GM21360 (cell line): ENCODE measurements around the gene POLR1A.

Experiments
- ATAC-seq: cut with Tn5 transposase; IDR thresholded peaks from one replicate; pipeline ENCODE4 v1.9.1; 2021; ENCODE audit warnings: mild to moderate bottlenecking, moderate library complexity; ENCODE audit not compliant: unreplicated experiment

The POLR1A gene

DNA sequence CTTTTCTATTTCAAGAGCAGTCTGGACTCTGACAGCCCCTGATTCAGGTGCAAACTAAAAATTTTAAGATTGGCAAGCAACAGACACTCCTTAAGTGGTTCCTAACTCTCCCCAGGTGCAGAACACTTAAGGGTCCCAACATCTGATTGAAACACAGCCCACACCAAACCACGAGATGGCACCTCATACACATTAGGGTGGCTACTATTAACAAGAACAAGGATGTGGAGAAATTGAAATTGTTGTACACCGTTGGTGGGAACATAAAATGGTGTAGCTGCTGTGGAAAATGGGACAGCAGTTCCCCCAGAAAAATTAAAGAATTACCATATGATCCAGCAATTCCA, 82.3 kb downstream of the POLR1A start:
- ATAC-seq, result no peak

DNA sequence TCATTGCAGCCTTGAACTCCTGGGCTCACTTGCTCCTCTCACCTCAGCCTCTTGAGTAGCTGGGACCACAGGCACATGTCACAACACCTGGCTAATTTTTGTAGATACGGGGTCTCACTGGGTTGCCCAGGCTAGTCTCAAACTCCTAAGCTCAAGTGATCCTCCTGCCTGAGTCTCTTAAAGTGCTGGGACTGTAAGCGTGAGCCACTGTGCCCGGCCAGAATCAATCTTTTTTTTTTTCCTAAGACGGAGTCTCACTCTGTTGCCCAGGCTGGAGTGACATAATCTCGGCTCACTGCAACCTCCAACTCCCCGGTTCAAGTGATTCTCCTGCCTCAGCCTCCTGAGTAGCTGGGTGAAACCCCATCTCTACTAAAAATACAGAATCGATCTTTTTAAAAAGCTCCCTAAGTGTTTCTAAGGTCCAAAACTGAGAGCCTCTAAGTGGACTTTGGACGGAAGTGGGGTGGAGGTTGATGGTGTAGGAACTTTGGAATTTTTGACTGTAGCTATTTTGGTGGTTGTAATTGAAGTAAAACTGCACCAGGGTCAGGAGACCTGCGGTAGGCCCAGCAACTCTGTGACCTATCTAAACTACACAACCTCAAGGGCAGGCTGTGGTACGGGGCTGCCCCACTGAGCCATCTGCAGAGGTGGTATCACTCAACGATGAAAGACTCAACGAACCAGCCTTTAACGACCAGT, 82.9 kb downstream of the POLR1A start:
- ATAC-seq, result no peak

DNA sequence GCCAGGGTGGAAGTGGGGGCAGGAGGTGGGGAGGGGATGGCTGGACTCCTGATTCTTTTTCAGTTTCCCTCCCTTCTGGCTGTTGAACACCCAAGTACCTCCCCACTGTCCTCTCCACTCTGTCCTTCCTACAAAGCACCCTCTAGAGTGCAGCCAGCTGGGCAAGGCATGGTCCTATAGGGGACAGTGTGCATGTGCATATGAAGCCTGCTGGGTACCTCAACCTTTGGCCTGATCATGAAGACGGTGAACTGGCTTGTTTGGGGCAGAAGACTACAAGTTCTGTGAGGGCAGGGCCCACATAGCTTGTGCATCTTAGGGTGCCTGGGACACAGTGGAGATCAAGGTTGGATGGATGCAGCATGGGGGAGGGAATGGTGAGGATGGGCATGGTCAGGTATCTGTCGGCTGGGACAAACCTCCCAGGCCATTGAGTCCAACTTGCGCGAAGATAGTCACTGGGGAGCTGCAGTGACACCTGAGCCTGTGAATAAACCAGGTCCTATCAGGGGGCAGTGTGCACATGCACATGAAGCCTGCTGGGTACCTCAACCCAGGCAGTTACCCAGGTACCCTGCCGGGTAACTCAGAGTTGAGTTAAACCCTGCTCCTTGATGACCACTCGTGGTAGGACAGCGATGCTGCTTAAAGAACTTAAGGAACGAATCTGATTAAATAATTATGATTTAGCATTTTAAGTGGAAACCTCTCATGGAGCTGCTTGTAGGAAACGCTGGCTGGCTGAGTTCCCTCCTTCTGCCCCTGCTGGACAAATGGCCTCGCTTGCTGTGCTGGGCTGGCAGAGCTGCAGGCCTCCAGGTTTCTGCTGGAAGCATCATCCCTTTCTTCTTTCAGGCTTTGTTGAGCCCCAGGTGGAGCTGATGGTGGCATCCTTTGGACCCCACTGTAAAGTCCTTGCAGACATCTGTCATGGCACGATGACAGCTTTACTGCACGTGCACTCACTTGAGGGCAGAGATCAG, 84.0 kb downstream of the POLR1A start:
- ATAC-seq, result no peak

DNA sequence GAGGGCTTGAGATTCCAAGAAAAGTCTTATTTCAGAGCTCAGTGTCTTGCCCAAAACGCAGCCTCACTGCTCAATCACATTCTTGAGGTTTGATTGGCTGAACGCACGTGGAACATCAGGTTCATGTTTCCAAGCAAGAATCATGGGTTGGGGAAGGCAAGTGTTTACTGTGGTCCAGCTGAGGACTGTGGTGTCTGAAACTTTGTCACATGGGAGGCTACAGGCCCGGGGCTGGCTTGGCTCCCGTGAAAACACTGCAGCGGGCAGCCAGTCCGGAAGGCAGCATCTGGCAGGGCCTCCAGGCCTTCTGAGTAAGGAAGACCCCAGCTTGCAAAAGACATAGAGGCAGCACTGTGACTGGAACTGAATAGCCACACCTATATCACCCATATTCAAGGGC, 84.7 kb downstream of the POLR1A start:
- ATAC-seq, result no peak

DNA sequence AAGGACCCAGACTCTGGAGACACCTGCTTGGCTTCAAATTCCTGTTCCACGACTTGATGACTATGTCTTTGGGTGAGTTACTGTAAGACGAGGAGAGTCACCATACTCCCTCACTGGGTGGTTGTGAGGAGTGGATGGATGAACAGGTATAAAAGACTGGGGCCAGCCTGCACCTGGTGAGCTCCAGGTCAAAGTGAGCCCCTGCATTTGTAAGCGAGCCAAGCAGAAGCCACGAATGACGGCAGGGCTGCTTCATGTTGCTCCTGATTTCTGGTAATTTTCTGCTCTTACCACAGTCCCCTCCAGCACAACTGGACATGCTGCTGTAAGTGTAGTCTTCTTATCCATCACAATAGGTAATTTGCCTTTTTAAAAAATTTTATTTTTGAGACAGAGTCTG, 86.6 kb downstream of the POLR1A start:
- no peak for ATAC-seq

DNA sequence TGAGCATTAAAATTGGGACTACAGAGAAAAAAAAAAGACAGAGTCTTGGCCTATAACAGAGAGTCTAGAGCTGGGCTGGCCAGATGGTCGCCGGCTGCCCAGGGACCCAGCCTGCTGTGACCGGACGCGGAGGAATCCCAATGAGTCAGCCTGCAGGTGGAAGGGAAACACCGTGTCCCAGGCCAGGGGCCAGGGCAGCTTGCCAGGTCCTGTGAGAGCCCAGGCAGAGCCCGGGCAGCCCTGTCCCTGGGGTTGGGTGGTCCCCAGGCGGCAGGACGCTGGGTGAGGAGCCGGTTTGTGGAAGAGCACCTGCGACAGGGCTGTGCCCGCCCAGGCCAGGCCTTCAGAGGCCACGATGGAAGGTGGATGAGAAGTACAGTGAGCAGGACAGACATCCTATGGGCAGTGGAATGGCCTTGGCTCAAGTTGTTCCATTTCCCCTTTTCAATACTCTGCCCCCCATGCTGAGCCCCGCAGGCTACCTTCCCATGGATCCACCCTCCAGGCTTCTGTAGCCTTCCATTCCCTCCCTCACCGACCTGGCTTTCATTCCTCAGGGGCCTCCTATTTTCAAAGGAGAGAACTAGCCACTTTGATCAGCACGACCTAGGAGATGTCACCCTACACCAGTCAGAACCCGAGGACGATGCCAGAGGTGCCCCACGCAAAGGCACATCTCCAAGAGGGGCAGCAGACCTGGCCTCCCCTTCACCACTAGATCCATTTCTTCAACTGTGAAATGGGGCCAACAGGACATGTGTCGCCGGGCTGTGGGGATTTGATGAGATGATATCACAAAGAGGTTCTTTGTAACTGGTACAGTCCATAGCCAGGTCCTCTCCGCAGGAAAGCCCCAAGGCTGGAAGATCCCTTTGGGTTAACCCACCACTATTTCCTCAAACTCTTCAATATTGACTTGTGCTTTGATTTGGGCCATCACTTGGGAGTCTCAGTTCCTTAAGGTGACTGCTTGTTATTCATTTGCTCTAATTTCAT, 87.5 kb downstream of the POLR1A start:
- ATAC-seq, result no peak

DNA sequence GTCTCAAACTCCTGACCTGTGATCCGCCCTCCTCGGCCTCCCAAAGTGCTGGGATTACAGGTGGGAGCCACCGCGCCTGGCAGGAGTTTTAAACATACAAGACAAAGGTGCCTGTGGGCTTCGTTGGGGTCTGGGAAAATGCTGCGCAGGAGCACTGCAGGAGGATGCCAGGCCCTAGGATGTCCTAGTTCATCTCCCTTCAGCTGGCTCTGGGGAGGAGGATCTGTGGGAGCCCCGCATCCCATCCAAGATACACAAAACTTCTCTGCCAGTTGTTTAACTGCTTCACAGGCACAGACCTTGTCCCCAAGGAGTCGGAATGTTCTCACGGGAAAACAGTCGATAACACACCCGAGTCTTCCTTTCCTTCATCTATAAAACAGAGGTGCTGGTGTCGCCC, 89.1 kb downstream of the POLR1A start:
- ATAC-seq, result no peak

DNA sequence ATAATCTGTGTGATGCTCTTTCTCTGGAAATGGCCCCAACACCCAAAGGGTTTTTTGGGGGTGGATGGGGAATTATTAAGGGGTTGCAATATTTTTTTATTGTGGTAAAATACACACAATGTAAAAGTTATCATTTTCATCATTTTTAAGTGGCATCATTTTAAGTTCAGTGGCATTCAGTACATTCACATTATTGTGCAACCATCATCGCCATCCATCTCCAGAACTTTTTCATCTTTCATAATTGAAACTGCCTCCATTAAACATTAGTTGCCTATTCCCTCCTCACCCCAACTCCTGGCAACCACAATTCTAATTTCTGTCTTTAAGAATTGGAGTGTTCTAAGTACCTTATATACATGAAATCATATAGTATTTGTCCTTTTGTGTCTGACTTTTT, 90.0 kb downstream of the POLR1A start:
- no peak for ATAC-seq

DNA sequence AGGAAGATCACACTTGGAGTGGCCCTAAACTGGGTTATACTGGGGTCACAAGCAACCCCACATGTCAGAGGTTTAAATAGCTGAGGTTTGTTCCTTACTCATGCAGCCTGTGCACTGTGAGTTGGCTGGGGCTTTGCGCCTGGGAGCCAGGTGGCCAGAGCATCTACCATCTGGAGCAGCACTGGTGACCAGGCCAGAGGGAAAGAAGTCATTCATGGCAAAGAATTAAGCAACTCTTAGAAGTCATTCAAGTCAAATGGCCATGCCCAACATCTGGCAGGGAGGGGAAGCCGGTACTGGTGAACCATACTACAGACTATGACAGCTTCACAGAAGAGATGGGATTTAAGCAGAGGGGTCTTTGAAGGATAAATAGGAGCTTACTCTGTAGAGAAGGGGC, 90.7 kb downstream of the POLR1A start:
- ATAC-seq, result no peak

DNA sequence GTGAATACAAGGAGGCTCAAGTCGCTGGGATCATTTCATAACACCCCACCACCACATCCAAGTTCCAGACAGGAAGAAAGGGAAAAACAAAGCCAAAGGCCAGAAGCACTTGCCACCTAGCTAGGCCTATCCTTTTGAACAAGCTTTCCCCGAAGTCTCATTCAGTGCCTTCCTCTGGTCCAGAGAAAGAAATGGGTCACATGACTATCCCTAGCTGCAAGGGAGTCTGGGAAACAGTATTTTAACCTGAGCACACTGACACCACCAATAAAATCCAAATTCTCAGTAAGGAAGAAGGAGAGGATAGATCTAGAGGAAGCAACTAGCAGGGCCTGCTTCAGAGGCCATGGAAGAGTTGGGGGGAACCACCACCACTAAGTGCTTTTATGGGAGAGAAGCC, 91.2 kb downstream of the POLR1A start:
- ATAC-seq, result no peak

DNA sequence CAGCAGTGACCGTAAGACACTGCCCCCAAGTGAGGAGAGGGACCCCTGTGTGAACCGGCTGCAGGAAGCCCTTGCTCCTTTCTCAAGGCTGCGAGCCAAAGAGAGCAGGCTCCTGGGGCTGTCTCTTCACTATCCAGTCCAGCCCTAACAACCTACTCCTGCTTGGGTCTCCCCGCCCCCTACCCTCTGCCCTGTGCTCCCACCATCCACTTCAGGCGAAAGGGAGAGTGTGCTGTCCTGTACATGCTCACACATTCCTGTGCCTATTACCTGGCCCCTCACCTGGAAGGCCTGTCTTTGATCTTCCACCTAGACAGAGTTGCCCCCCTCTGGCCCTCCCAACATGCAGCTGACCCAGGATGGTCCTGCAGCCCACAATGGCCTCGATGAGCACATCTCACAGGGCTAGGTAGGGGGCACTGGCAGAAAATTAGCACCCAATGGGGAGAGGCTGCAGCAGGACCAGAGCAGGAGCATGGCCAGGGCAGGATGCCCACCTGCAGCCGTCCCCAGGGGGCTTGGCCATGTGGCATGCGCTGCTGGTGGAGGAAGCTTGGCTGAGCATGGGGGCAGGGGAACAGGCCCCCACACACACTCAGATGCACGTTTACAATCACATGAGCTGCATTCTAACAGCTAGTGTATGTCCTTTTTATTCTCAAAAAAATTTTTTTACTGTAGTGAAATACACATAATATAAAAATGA, 93.5 kb downstream of the POLR1A start:
- no peak for ATAC-seq

DNA sequence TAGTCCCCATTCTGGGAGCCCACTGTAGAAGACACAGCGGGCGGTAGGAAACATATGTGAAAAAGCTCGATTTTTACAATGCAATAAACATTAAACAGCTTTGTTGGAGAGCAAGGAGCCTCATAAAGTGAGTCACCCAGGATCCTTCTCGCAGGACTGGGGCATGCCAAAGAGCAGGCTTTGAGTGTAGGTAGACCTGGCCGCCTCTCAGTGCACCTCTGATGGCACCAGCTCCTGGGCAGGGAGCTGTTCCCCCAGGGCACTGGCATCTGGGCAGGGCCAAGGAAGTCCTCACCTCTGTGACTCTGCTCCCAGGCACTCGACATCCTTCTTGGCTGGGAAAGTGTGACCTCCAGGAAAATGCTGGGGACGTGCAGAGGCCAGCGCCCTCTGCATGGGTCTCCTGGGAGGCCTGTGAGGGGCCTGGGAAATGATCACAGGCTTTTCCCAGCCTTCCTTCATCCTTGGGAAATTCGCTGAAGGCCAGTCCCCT, 94.2 kb downstream of the POLR1A start:
- ATAC-seq, result no peak

DNA sequence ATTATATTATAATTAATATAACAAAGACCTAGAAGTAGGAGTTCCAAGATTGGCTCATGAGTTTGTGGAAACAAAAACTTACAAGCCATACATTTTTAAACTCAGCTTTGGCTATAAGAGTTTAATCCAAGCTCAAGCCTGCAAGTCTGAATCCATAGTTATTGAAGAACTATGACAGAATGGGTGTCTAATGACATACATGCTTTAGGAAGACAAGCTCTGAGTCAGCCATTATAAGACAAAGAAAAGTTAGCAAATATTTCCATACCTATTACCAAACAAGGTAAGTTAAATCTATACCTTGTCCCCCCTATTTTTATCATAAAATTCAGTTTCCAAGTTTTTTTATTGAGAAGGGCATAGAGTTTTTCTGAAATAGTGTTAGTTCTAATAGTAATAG, 95.6 kb downstream of the POLR1A start:
- ATAC-seq, result no peak

DNA sequence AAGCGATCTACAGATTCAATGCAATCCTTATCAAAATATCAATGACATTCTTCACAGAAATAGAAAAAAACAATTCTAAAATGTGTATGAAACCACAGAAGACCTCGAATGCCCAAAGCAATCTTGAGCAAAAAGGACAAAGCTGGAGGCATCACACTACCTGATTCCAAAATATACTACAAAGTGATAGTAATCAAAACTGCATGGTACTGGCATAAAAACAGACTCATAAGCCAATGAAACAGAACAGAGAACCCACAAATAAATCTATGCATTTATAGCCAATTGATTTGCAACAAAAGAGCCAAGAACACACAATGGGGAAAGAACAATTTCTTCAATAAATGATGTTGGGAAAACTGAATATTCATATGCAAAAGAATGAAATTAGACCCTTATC, 99.2 kb downstream of the POLR1A start:
- ATAC-seq, result no peak

DNA sequence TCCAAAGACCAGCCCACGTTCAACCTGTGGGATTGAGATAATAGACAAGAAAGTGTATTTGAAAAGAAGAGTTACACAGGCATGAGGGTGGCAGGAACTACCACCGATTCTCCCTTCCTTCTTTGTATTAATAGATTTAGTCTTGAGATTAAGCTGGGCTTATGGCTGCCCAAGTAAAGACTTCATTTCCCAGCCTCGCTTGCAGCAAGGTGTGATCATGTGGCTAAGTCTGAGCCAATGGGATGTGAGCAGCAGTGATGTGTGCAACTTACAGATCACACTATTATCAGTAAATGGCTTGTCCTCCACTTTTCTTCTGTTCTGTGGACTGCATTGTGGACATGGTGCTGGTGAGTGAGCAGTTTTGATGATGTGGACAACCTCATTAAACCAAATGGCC, 101.7 kb downstream of the POLR1A start:
- ATAC-seq, result no peak

DNA sequence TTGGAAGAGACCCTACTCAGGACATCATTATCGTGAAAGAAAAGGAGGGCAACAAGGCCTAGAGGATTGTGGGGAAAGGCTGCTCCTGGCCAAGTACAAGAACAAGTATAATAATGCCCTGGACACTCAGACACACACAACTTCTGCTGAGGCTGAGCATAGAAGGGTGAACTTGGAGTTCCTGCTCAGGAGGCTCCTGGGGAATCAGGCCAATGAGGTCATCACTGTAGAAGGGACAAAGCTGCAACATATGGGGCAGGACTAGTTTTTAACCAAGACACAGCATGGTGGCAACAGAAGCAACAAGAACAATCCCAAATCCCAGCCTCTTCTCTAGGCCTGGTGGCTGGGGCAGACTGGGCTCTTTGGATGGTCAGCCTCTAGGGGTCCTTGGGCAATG, 102.6 kb downstream of the POLR1A start:
- no peak for ATAC-seq

DNA sequence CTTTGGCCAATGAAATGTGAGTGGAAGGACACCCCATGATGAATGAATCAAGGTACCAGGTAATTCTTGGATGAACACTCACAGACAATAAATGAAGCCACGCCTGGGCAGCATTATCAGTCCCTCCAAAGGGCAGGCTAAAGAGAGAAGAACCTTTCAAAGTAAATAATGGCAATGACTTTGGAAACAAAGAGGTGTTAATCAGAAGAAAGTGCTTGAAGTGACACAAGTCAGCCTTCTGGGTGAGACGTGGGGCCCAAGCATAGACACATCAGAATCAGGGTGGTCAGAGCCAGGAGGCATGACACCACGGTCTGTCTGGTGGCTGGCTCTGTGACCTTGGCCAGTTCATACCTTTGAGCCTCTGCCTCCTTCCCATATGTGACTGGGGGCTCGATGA, 103.3 kb downstream of the POLR1A start:
- no peak for ATAC-seq

DNA sequence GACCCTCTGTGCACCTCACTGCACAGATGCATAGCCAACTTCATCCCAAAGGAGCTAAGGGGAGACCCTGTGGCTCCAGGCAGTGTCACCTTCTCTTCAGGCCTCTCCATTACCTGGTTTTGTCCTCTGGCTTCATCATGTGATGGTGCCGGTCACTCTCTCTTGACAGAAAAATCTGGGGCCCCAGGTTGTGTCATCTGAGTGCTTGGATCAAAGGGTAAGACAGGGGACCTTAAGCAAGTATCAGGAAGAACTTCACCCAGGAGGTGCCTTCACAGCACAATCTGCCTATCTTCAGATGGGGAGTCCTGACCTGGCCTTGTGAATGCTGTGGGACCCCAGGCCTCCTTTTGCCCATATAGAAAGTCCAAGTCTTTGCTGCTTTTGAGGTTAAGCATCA, 104.4 kb downstream of the POLR1A start:
- ATAC-seq, result no peak

DNA sequence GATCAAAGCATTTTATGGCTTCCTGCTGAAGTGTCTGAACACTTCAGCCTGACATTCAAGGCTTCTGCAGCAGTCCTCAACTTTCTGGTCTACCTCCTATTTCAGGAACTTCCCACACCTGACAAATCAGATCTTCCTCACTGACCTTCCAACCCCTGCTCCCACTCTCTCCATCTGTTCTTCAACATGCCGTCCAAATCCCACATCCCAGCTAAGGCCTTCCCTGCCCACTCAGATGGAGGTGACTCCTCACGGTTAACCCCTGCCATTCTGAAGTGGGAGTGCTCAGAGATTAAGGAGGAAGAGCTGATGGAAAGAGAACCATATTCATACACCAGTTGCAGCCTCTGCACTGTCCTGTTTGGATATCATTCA, 104.8 kb downstream of the POLR1A start:
- ATAC-seq, result no peak

DNA sequence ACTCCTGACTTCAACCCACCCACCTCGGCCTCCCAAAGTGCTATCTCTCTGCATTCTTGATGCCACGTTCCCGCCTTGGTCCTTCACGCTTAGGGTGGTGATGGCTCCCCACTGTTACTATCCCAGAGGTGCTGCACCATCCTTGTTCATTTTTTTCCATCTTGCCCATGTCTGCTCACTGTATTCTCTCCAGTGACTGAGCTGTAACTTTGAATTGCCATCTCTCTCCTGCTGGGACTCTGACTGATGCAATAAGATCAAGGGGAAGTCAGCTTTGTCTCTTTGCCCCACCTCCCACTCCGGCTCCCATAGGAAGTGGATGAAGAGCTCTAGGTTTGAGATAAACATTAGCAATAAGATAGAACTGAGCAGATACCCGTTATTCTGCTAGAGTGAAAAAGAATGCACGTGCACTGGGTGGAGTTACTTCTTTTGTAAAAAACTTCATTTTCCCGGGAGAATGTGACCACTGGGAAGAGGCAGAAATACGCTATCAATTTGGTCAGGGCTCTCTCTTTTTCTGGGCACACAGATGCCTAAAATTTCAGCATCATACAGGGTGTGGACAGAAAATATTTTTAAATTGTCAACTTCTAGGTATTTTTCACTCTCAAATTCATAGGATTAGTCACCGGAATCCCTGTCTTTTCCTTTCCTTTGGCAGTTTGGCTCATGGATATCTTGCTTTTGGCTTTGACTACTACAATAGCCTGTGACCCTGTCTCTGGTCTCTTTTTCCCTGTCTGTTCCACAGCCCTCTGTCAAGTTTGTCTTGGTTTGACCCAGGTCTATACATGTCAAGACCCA, 105.4 kb downstream of the POLR1A start:
- no peak for ATAC-seq
